HG03139 (cell line): ENCODE data around the gene SPOCK1.

Source experiments
- ATAC-seq: cut with Tn5 transposase; IDR thresholded peaks from one replicate; pipeline ENCODE4 v1.9.1; 2021; ENCODE audit not compliant: unreplicated experiment

Gene SPOCK1

GRCh38 chr5:137128012-137128411 lies 371.1 kb downstream of the SPOCK1 start:
- ATAC-seq: no peak

- no peak for ATAC-seq
Measured at GRCh38 chr5:137126829-137127228, 372.3 kb downstream of the SPOCK1 start.

GRCh38 chr5:137122558-137122957 lies 376.6 kb downstream of the SPOCK1 start:
- no peak for ATAC-seq

GRCh38 chr5:137122075-137122474 lies 377.1 kb downstream of the SPOCK1 start:
- no peak for ATAC-seq

GRCh38 chr5:137119321-137119720 lies 379.8 kb downstream of the SPOCK1 start:
- ATAC-seq: no peak

GRCh38 chr5:137118629-137119028 lies 380.5 kb downstream of the SPOCK1 start:
- ATAC-seq: no peak

- ATAC-seq: no peak
Measured at GRCh38 chr5:137115152-137115551, 384.0 kb downstream of the SPOCK1 start.

GRCh38 chr5:137114529-137114928 lies 384.6 kb downstream of the SPOCK1 start:
- ATAC-seq: no peak

GRCh38 chr5:137113939-137114338 lies 385.2 kb downstream of the SPOCK1 start:
- no peak for ATAC-seq

- no peak for ATAC-seq
Measured at GRCh38 chr5:137113161-137113560, 386.0 kb downstream of the SPOCK1 start.

GRCh38 chr5:137105351-137106035 lies 393.6 kb downstream of the SPOCK1 start:
- ATAC-seq: no peak

GRCh38 chr5:137101544-137101943 lies 397.6 kb downstream of the SPOCK1 start:
- no peak for ATAC-seq

GRCh38 chr5:137099651-137100050 lies 399.5 kb downstream of the SPOCK1 start:
- no peak for ATAC-seq

- no peak for ATAC-seq
Measured at GRCh38 chr5:137098663-137099062, 400.5 kb downstream of the SPOCK1 start.

- no peak for ATAC-seq
Measured at GRCh38 chr5:137098238-137098637, 400.9 kb downstream of the SPOCK1 start.

GRCh38 chr5:137097203-137097602 lies 401.9 kb downstream of the SPOCK1 start:
- ATAC-seq: no peak

- no peak for ATAC-seq
Measured at GRCh38 chr5:137096149-137097103, 402.7 kb downstream of the SPOCK1 start.

GRCh38 chr5:137095597-137095996 lies 403.5 kb downstream of the SPOCK1 start:
- no peak for ATAC-seq

- ATAC-seq: no peak
Measured at GRCh38 chr5:137092831-137093230, 406.3 kb downstream of the SPOCK1 start.

GRCh38 chr5:137091472-137091871 lies 407.7 kb downstream of the SPOCK1 start:
- ATAC-seq: no peak

GRCh38 chr5:137090721-137091120 lies 408.4 kb downstream of the SPOCK1 start:
- no peak for ATAC-seq

GRCh38 chr5:137090151-137090550 lies 409.0 kb downstream of the SPOCK1 start:
- no peak for ATAC-seq
